Testis (tissue), 2 donors: Measurements from ENCODE around the gene CLEC10A.

ENCODE experiments used
- CTCF ChIP-seq, 3 experiments: fragments of 450-650 bp in 2 of 3; fragments of 200-600 bp in 1 of 3; sonication (generic) in 1 of 3; IDR thresholded peaks; one replicate each; pipeline ENCODE4 v1.5.1; 2016 to 2019; ENCODE audit warnings: antibody characterized with exemption in 3 of 3, mild to moderate bottlenecking in 2 of 3, moderate library complexity in 1 of 3
- POLR2A ChIP-seq: fragments of 450-650 bp; IDR thresholded peaks from one replicate; pipeline ENCODE4 v1.6.1; 2017; ENCODE audit warnings: antibody characterized with exemption, mild to moderate bottlenecking, moderate library complexity

DNA sequence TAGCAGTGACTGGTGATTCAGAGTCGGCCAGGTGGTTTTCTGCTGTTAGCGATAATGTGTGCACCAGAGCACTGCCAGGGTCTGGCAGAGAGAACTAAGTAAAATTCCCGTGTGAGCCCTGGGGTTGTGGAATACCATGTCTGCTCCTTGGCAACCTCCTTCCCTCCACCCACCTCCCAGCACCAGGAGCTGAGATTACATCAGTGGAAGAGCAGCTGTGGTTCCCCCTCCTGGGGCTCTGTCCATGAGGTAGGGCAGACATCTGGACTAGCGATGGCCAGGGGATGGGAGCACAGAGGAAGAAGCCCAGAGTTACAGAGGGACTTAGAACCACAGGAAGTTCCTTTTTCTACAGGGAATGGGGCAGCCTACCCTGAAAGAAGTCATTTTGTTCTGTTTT lies 15.8 kb downstream of the CLEC10A start:
- TF ChIP-seq CTCF (IDR thresholded peaks at IDR 0.05) (no peak), POLR2A (no peak)
